ENCODE data around the gene ARMCX1. TPM values are rescaled to one million over a fixed set of nuclear protein-coding genes. Genes with fewer than 3 reads are reported as not detected.
"Not testable (repeated sequence)": the region's sequence is repeated elsewhere in the genome, so short reads cannot be mapped to it uniquely, and the experiment has no call there.

The ARMCX1 gene
- total RNA-seq (2014; rRNA removed) = not detected in 2 replicates
- not detected for Bru-seq, nascent RNA
- percentile 12 among the genes with signal in this experiment for BruChase-seq, experiment 1, labeled RNA remaining after a 6-hour chase
- BruChase-seq, experiment 2, labeled RNA remaining after a 2-hour chase = not detected
- long read RNA-seq = 0 reads

GRCh38 chrX:101550362-101550750 lies at the start of gene ARMCX1:
TSS of gene ARMCX1 (plus strand) at chrX:101550547. CDS start at chrX:101552931, 2,384 bp downstream.
- Histone ChIP-seq H3F3A (ENCODE audit: low read length, unreplicated experiment) (no peaks in the 10 kb centered on the region), H3K27ac (ENCODE audit: low read length) (no peak within 1 kb of the TSS), H2AFZ (ENCODE audit: low read length) (no peak within 1 kb of the TSS), H4K20me1 (ENCODE audit: low read length) (no peaks in the 10 kb centered on the region), H3K27me3 (ENCODE audit: low read length) (peaks cover 9% of the 10 kb centered on the region; the same call in 1 of the 2 replicates), H3K4me3 (ENCODE audit: low read length) (no peak within 1 kb of the TSS), H3K4me2 (ENCODE audit: low read length) (no peak within 1 kb of the TSS), H3K36me3 (ENCODE audit: low read depth, low read length) (no peaks in the 10 kb centered on the region), H3K9ac (ENCODE audit: low read length) (no peak within 1 kb of the TSS), H3K4me1 (ENCODE audit: insufficient read depth, low read length) (no peaks in the 10 kb centered on the region), H3K9me2 (replicated peaks; ENCODE audit: low read length) (no peaks in the 10 kb centered on the region), H3K79me2 (ENCODE audit: low read length) (no peaks in the 10 kb centered on the region), H3K9me3 (ENCODE audit: low read length) (no peaks in the 10 kb centered on the region)
- ATAC-seq (no peak), DNase-seq (no peak)
- no TSS peak for BruUV-seq (replicated peaks)
- ChIA-PET CTCF (no interaction called here), POLR2A (ENCODE audit: unreplicated experiment) (no interaction called here)
- TF ChIP-seq EZH2 (IDR thresholded peaks at IDR 0.05; ENCODE audit: low read length, unreplicated experiment) (no peak), EZH2phosphoT487 (IDR thresholded peaks at IDR 0.05; ENCODE audit: borderline replicate concordance, low read length) (no peak), CTCF (conservative IDR thresholded peaks at IDR 0.05; ENCODE audit: low read depth, low read length) (no peak)
- intact Hi-C loops (cut with micrococcal nuclease) = no loop called here

- H3K9ac ChIP-seq (ENCODE audit: low read length); intact Hi-C loops (cut with micrococcal nuclease); H3K9me3 ChIP-seq (ENCODE audit: low read length); H3K36me3 ChIP-seq (ENCODE audit: low read depth, low read length); CTCF ChIA-PET; H3K9me2 ChIP-seq (replicated peaks; ENCODE audit: low read length); H3K79me2 ChIP-seq (ENCODE audit: low read length); H4K20me1 ChIP-seq (ENCODE audit: low read length); BruUV-seq (replicated peaks); DNase-seq; H2AFZ ChIP-seq (ENCODE audit: low read length); H3K4me3 ChIP-seq (ENCODE audit: low read length); H3K4me2 ChIP-seq (ENCODE audit: low read length); H3K27me3 ChIP-seq (ENCODE audit: low read length); H3F3A ChIP-seq (ENCODE audit: low read length, unreplicated experiment); POLR2A ChIA-PET (ENCODE audit: unreplicated experiment); H3K4me1 ChIP-seq (ENCODE audit: insufficient read depth, low read length); H3K27ac ChIP-seq (ENCODE audit: low read length); ATAC-seq: not testable (repeated sequence)
Observed at GRCh38 chrX:101502929-101503328, 47.4 kb upstream of the ARMCX1 start.

DNA sequence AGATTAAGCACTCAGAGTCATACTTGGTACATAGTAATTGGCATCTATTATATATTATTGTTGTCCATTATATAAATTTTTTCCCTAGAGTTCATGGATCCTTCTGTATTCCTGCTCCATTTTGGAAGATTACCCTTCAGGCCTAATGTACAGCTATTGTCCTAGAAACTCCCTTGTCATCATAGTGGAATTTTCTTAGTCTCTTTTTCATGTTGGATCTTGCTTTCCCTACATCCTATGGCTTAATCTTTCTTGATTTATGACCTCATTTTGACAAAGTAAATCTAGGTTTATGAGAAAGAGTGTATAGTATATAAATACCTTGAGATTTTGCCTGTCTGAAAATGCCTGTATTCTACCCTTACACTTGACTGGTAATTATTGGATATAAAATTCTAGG lies 43.0 kb upstream of the ARMCX1 start:
- H3K9me2 ChIP-seq (replicated peaks; ENCODE audit: low read length) = no peaks in the 10 kb centered on the region
- H3K4me3 ChIP-seq (ENCODE audit: low read length) = no peak overlapping the region
- no peak for TF ChIP-seq EZH2 (IDR thresholded peaks at IDR 0.05; ENCODE audit: low read length, unreplicated experiment)
- TF ChIP-seq EZH2phosphoT487 (IDR thresholded peaks at IDR 0.05; ENCODE audit: borderline replicate concordance, low read length) = no peak
- TF ChIP-seq CTCF (conservative IDR thresholded peaks at IDR 0.05; ENCODE audit: low read depth, low read length) = no peak
- no peaks in the 10 kb centered on the region for H3K36me3 ChIP-seq (ENCODE audit: low read depth, low read length)
- ChIA-PET CTCF (no interaction called here), POLR2A (ENCODE audit: unreplicated experiment) (no interaction called here)
- H4K20me1 ChIP-seq (ENCODE audit: low read length) = no peaks in the 10 kb centered on the region
- DNase-seq (no peak), ATAC-seq (no peak)
- H3K4me2 ChIP-seq (ENCODE audit: low read length) = no peak overlapping the region
- no peak overlapping the region for H3K27ac ChIP-seq (ENCODE audit: low read length)
- H3K27me3 ChIP-seq (ENCODE audit: low read length) = no peaks in the 10 kb centered on the region
- no peaks in the 10 kb centered on the region for H3K4me1 ChIP-seq (ENCODE audit: insufficient read depth, low read length)
- intact Hi-C loops (cut with micrococcal nuclease) = no loop called here
- no peak overlapping the region for H2AFZ ChIP-seq (ENCODE audit: low read length)
- BruUV-seq (replicated peaks) = no TSS peak
- no peaks in the 10 kb centered on the region for H3K9me3 ChIP-seq (ENCODE audit: low read length)
- H3K9ac ChIP-seq (ENCODE audit: low read length) = no peak overlapping the region
- H3F3A ChIP-seq (ENCODE audit: low read length, unreplicated experiment) = no peaks in the 10 kb centered on the region
- no peaks in the 10 kb centered on the region for H3K79me2 ChIP-seq (ENCODE audit: low read length)
